ENCODE measurements around the gene TOR2A.

DNA sequence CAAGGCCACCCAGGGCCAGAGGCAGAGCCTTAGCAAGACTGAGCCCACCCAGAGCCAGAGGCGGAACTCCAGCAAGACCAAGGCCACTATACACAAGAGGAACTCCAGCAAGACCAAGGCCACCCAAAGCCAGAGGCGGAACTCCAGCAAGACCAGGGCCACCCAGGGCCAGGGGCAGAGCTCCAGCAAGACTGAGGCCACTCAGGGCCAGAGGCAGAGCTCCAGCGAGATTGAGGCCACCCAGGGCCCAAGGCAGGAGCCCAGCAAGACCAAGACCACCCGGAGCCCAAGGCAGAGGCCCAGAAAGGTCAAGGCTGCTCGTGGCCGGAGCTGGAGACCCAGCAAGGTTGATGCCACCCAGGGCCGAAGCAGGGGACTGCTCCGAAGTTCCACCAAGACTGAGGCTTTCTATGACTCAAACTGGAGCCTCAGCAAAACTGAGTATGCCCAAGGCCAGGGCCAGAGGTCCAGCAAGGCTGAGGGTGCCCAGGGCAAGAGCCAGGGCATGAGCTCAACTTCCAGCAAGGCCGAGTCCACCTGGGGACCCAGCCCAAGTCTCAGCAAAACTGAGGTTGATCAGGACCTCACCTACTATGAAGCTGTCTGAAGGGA lies 4.2 kb downstream of the TOR2A start:
- no peak for TF ChIP-seq GTF2F1 (IDR thresholded peaks at IDR 0.05; ENCODE audit: borderline replicate concordance, low read depth, low read length)
- TF ChIP-seq, protein P1, sequence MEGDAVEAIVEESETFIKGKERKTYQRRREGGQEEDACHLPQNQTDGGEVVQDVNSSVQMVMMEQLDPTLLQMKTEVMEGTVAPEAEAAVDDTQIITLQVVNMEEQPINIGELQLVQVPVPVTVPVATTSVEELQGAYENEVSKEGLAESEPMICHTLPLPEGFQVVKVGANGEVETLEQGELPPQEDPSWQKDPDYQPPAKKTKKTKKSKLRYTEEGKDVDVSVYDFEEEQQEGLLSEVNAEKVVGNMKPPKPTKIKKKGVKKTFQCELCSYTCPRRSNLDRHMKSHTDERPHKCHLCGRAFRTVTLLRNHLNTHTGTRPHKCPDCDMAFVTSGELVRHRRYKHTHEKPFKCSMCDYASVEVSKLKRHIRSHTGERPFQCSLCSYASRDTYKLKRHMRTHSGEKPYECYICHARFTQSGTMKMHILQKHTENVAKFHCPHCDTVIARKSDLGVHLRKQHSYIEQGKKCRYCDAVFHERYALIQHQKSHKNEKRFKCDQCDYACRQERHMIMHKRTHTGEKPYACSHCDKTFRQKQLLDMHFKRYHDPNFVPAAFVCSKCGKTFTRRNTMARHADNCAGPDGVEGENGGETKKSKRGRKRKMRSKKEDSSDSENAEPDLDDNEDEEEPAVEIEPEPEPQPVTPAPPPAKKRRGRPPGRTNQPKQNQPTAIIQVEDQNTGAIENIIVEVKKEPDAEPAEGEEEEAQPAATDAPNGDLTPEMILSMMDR (IDR thresholded peaks at IDR 0.05; ENCODE audit: control extremely low read depth in 1 of 3, insufficient read depth in 1 of 3, low read depth in 1 of 3, low read length in 3 of 3) = no peak
- TF ChIP-seq POLR2AphosphoS5 (IDR thresholded peaks at IDR 0.05; ENCODE audit: low read depth, low read length) = no peak
- no peak for TF ChIP-seq ZNF274 (IDR thresholded peaks at IDR 0.05; ENCODE audit: borderline replicate concordance, extremely low read depth, low read length)
- no peak for TF ChIP-seq EZH2 (IDR thresholded peaks at IDR 0.05; ENCODE audit: low read depth, low read length, severe bottlenecking)
- no peak for TF ChIP-seq YY1 (IDR thresholded peaks at IDR 0.05; ENCODE audit: low read depth, low read length)
- TF ChIP-seq SUZ12 (IDR thresholded peaks at IDR 0.05; ENCODE audit: low read length) = no peak
